GM18867 (cell line): ENCODE data around the gene CIROP.

Experiments
- ATAC-seq: cut with Tn5 transposase; IDR thresholded peaks from one replicate; pipeline ENCODE4 v1.9.1; 2021; ENCODE audit warnings: mild to moderate bottlenecking, moderate library complexity; ENCODE audit not compliant: unreplicated experiment

The CIROP gene

DNA sequence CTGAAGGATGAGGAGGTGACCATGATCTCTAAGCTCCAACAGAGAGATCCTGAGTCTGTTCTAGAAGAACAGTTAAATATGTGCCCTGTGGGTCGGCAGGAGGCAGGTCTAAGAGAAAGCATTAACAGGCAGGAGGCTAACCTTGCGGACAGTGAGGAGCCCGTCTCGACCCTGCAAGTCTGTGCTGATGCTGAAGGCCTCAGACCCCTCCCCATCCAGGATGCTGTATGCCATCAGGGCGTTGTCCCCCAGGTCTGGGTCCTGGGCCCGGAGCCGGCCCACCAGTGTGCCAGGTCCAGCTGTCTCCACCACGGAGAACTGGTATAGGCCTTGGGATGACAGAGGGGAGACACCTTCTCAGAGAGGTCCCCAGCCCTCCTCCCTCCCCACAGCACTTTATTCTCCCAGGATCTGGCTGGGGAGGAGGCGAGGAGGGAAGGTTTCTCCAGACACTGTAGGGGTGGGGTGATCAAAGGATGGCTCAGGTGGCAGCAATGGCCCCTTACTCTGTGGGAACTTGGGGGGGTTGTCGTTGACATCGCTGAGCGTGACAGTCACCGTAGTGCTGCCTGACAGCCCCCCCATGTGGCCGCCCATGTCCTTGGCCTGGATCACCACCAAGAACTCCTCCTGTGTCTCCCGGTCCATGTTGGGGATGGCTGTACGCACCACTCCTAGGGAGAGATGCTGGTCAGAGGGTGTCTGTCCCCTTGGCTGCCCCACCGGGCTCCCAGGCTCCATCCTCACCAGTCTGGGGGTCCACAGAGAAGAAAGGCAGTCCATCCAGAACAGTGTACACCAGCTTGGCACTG lies 50.6 kb downstream of the CIROP start:
- ATAC-seq: no peak

DNA sequence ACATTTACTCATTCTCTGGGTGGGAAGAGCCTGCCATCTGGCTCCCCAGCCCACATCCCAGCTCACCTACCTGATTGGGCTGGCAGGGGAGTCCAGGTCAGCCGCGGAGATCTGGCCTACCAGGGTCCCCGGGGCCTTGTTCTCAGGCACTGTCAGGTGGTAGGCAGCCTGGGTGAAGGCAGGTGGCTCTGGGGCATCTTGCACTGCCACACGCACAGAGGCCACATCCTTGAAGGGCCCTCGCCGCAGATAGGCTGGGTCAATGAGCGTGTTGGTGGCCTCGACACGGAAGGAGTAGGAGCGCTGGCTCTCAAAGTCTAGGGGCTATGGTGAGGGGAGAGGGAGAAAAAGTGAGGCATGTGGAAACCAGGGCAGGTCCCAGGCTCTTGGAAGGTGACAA lies 51.4 kb downstream of the CIROP start:
- ATAC-seq: no peak

DNA sequence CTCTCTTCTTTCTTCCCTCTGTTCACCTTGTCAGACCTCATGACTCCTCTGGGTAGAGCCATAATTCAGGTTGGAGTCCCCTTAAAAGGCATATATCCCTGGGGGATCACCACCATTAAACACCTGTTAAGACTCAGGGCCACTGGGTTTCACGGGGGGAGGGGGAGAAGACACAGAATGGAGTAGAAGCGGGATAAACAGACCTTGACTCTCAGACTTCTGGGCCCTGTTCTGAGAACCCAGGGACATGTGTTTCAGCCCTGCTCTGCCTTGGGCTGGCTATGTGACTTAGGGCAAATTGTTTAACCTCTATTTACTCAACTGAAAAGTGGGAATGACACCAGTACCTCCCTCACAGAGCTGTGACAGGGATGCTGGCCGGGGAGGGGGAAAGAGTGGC lies 52.1 kb downstream of the CIROP start:
- ATAC-seq: no peak

DNA sequence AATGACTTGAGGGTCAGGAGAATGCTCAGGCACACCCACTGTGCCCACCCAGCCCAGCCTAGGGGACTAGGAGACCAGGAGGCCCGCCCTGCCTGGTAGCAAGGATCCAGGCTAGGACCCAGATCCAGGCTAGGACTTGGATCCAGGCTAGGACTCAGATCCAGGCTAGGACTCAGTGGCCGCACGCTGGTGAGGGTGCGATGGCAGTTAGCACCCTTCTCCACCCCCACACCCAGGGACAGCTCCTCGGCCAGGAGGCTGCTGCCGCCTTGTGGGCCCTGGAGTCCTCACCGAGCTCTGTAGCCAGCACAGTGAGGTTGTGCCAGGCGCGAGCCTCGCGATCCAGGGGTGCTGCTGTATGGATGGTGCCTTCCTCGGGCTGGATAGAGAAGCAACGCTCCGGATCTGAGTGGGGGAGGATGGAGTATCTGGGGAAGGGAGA lies 52.6 kb downstream of the CIROP start:
- ATAC-seq: no peak

DNA sequence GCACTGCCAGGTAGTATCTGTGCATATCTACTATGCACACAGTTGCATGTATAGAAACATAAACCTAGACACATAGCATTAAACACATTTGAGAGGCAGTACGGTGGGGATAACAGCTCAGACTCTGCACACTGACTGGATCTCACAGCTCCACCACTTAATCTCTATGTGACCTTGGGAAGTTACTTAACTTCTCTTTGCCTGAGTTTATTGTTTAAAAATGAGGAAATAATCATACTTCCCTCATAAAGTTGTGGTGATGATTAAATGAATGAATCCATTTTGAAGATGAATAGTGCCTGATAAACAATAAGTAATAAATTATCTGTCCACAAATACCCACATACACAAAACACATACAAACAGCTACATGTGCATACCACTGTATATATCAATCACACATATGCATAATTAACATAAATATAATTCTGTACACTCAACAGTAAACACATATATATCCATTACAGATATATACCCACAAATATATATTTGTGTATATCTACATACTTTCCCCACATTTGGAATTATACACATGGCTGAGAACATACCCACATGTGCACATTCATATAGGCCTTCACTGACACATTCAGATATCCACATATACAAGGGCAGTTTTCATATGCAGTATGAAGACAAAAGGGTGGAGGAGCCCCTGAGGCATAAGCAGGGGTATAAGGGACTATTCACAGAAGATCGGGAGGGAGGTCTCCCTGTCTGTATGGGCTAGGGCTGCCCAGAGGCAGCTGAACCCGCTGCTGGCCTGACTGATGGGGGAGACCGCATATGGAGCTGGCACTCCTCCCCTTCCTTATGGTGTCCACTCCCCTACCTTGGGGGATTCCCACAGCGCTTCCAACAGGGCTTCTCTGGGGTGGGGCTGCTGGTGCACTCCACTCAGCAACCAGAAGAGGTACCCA lies 53.4 kb downstream of the CIROP start:
- ATAC-seq: no peak
